K562 (cell line): ENCODE measurements around the gene DRD2. TPM values are rescaled to one million over a fixed set of nuclear protein-coding genes. Genes with fewer than 3 reads are reported as not detected.

Experiments used
- AFF1 ChIP-seq, 2 experiments: fragments of 450-650 bp; IDR thresholded peaks; 2 replicates each; pipeline ENCODE4 v1.6.1; 2018; ENCODE audit warnings: mild to moderate bottlenecking in 2 of 2, low read depth in 1 of 2; ENCODE audit not compliant: partially characterized antibody in 2 of 2
- DMBX1 ChIP-seq: fragments of 250-450 bp; sonication (Bioruptor Pico); IDR thresholded peaks from 2 replicates; pipeline ENCODE4 v1.8.0; 2022; ENCODE audit warnings: inconsistent platforms, mild to moderate bottlenecking, moderate library complexity, borderline replicate concordance
- EHMT2 ChIP-seq: fragments of 450-650 bp; IDR thresholded peaks from 2 replicates; pipeline ENCODE4 v1.6.1; 2018; ENCODE audit warnings: antibody characterized with exemption
- HDAC2 ChIP-seq: fragments of 450-650 bp; IDR thresholded peaks from 2 replicates; pipeline ENCODE4 v1.6.1; 2016; ENCODE audit warnings: mild to moderate bottlenecking
- HES1 ChIP-seq: fragments of 450-650 bp; IDR thresholded peaks from 2 replicates; pipeline ENCODE4 v1.6.1; 2016; ENCODE audit warnings: low read depth, mild to moderate bottlenecking, moderate library complexity
- JUNB ChIP-seq: fragments of 450-650 bp; formaldehyde crosslinking; conservative IDR thresholded peaks from 2 replicates; pipeline ENCODE4 v1.4.0; 2020; ENCODE audit warnings: mild to moderate bottlenecking
- SETDB1 ChIP-seq: IDR thresholded peaks from one replicate; pipeline ENCODE4 v1.6.1; 2012; ENCODE audit warnings: low read length, control low read depth, inconsistent platforms
- SPI1 ChIP-seq: IDR thresholded peaks from 2 replicates; pipeline ENCODE4 v1.6.1; 2011; ENCODE audit warnings: low read depth, low read length, control low read depth, borderline replicate concordance
- TOE1 ChIP-seq, 2 experiments: fragments of 450-650 bp in 1 of 2; sonication (generic) in 1 of 2; formaldehyde crosslinking in 1 of 2; IDR thresholded peaks; 2 replicates each; pipeline versions ENCODE4 v1.7.1 to v1.8.0; 2016 to 2022; ENCODE audit warnings: borderline replicate concordance in 2 of 2, mild to moderate bottlenecking in 2 of 2, antibody characterized with exemption in 1 of 2, inconsistent platforms in 1 of 2, low read depth in 1 of 2, missing genetic modification reagents in 1 of 2, moderate library complexity in 1 of 2
- VEZF1 ChIP-seq: fragments of 200-800 bp; sonication (Bioruptor generic); IDR thresholded peaks from 2 replicates; pipeline ENCODE4 v1.6.1; 2017; ENCODE audit warnings: missing genetic modification characterization, missing compliant biosample characterization
- ZBTB11 ChIP-seq, 3 experiments: fragments of 200-800 bp in 1 of 3; fragments of 250-450 bp in 1 of 3; fragments of 450-650 bp in 1 of 3; sonication (Bioruptor Pico) in 1 of 3; sonication (Bioruptor generic) in 1 of 3; formaldehyde crosslinking in 1 of 3; IDR thresholded peaks; 2 replicates each; pipeline versions ENCODE4 v1.6.1 to v1.8.0; 2016 to 2022; ENCODE audit warnings: mild to moderate bottlenecking in 2 of 3, missing genetic modification characterization in 2 of 3, missing compliant biosample characterization in 1 of 3, moderate library complexity in 1 of 3
- ZNF175 ChIP-seq: fragments of 200-800 bp; sonication (Bioruptor generic); IDR thresholded peaks from 2 replicates; pipeline ENCODE4 v1.6.1; 2016; ENCODE audit warnings: low read depth, mild to moderate bottlenecking, missing genetic modification characterization, missing compliant biosample characterization
- ZNF395 ChIP-seq: fragments of 200-800 bp; sonication (Bioruptor generic); IDR thresholded peaks from 2 replicates; pipeline ENCODE4 v1.6.1; 2017; ENCODE audit warnings: missing genetic modification characterization, missing compliant biosample characterization
- polyA plus RNA-seq, 8 experiments: library from polyadenylated mRNA; depleted of rRNA in 4 of 8; stranded (reverse) in 5 of 8; unstranded in 3 of 8; fragments of >200 nt; fragmentation: Nextera tagmentation in 2 of 8; fragmentation: Illumina TruSeq in 1 of 8; extraction: Ambion mirVana in 2 of 8; extraction: Trizol in 1 of 8; gene quantifications; 2 replicates each; pipeline versions ENCODE4 v1.2.1 to v1.2.3, GENCODE V29; 2011 to 2014; ENCODE audit warnings: inconsistent platforms in 1 of 8, missing spikeins in 1 of 8
- total RNA-seq, 7 experiments: library from RNA; depleted of rRNA in 6 of 7; stranded (reverse); fragments of >200 nt in 6 of 7; fragmentation: Illumina TruSeq in 2 of 7; extraction: Trizol in 2 of 7; gene quantifications; 2 replicates each; pipeline versions ENCODE4 v1.2.1 to v1.2.3, GENCODE V29; 2011 to 2021; ENCODE audit warnings: low replicate concordance in 1 of 7

DRD2 gene
- total and polyA plus RNA-seq, 9 of the 15 experiments (the other 6 are each of a cell fraction or from before 2014, with no cell fraction given) = not detected

- TF ChIP-seq DMBX1 (CRISPR knock-in tag) (peak; percentile 71; the same call in 1 of the 2 replicates), VEZF1 (peak; percentile 46), HDAC2 (peak; percentile 60), ZNF395 (CRISPR knock-in tag) (peak; percentile 55; the same call in 1 of the 2 replicates), HES1 (no peak), SPI1 (no peak), EHMT2 (peak; percentile 98), TOE1 (IDR thresholded peaks at IDR 0.05; ENCODE audit: borderline replicate concordance) (no peak), TOE1 (CRISPR knock-in tag; IDR thresholded peaks at IDR 0.05; ENCODE audit: borderline replicate concordance, low read depth) (peak; percentile 52; the same call in 1 of the 2 replicates), JUNB (no peak), ZBTB11 (CRISPR knock-in tag; IDR thresholded peaks at IDR 0.05) (0 out of 6 replicates have a peak, but pooled peaks of 1 of the 3 experiments have one; percentile 39), ZNF175 (0 out of 2 replicates have a peak, but pooled peaks have one; percentile 32), AFF1 (IDR thresholded peaks at IDR 0.05; ENCODE audit: low read depth in 1 of 2, partially characterized antibody in 2 of 2) (peak in 1 of 2 experiments; percentile 88), SETDB1 (no peak)
Measured at GRCh38 chr11:113474362-113475159, 637 bp downstream of the DRD2 start (continued).
